GM21786 (cell line): ENCODE results near the gene CCDC92B.

Experiments
- ATAC-seq: cut with Tn5 transposase; IDR thresholded peaks from one replicate; pipeline ENCODE4 v1.9.1; 2021; ENCODE audit not compliant: unreplicated experiment

Gene CCDC92B

GRCh38 chr17:2779545-2779944 lies 30.1 kb upstream of the CCDC92B start:
- ATAC-seq: no peak

GRCh38 chr17:2778489-2778888 lies 29.0 kb upstream of the CCDC92B start:
- no peak for ATAC-seq

GRCh38 chr17:2777242-2777867 lies 27.9 kb upstream of the CCDC92B start:
- ATAC-seq: no peak

GRCh38 chr17:2776589-2777241 lies 27.3 kb upstream of the CCDC92B start:
- ATAC-seq: no peak

GRCh38 chr17:2775206-2775605 lies 25.8 kb upstream of the CCDC92B start:
- no peak for ATAC-seq

- ATAC-seq: no peak
These were observed 20.7 kb upstream of the CCDC92B start for GRCh38 chr17:2770129-2770528.

- ATAC-seq: no peak
These were observed 9.4 kb upstream of the CCDC92B start for GRCh38 chr17:2758870-2759269.

GRCh38 chr17:2755891-2756724 lies 6.7 kb upstream of the CCDC92B start:
- no peak for ATAC-seq

GRCh38 chr17:2751491-2751890 lies 2.0 kb upstream of the CCDC92B start:
- ATAC-seq: no peak

GRCh38 chr17:2750721-2751120 lies 1.3 kb upstream of the CCDC92B start:
- no peak for ATAC-seq

- ATAC-seq: no peak
These were observed 331 bp upstream of the CCDC92B start for GRCh38 chr17:2749784-2750181.

- ATAC-seq: no peak
These were observed 4.0 kb downstream of the CCDC92B start for GRCh38 chr17:2745317-2746037.

- no peak for ATAC-seq
These were observed 11.8 kb downstream of the CCDC92B start for GRCh38 chr17:2737693-2738092.

GRCh38 chr17:2736956-2737355 lies 12.5 kb downstream of the CCDC92B start:
- no peak for ATAC-seq

- ATAC-seq: no peak
These were observed 13.6 kb downstream of the CCDC92B start for GRCh38 chr17:2735896-2736295.

- no peak for ATAC-seq
These were observed 14.5 kb downstream of the CCDC92B start for GRCh38 chr17:2734939-2735338.

- no peak for ATAC-seq
These were observed 17.6 kb downstream of the CCDC92B start for GRCh38 chr17:2731807-2732206.

- no peak for ATAC-seq
These were observed 18.6 kb downstream of the CCDC92B start for GRCh38 chr17:2730764-2731353.

- no peak for ATAC-seq
These were observed 24.7 kb downstream of the CCDC92B start for GRCh38 chr17:2724784-2725164.

GRCh38 chr17:2723997-2724783 lies 25.3 kb downstream of the CCDC92B start:
- no peak for ATAC-seq
